HG03139 (cell line): ENCODE measurements around the gene GGTLC1.
"Not testable (repeated sequence)": the region's sequence is repeated elsewhere in the genome, so short reads cannot be mapped to it uniquely, and the experiment has no call there.

Source experiments
- ATAC-seq: cut with Tn5 transposase; IDR thresholded peaks from one replicate; pipeline ENCODE4 v1.9.1; 2021; ENCODE audit not compliant: unreplicated experiment

The GGTLC1 gene

GRCh38 chr20:23995291-23995690, 6.7 kb upstream of the GGTLC1 start:
- ATAC-seq = not testable (repeated sequence)

GRCh38 chr20:23994001-23994633, 5.5 kb upstream of the GGTLC1 start:
- not testable (repeated sequence) for ATAC-seq

GRCh38 chr20:23993440-23993839, 4.9 kb upstream of the GGTLC1 start:
- not testable (repeated sequence) for ATAC-seq

GRCh38 chr20:23990296-23990695, 1.7 kb upstream of the GGTLC1 start:
- ATAC-seq = not testable (repeated sequence)

- ATAC-seq = not testable (repeated sequence)
Measured at GRCh38 chr20:23988966-23989365, 387 bp upstream of the GGTLC1 start.

GRCh38 chr20:23986716-23987115, 1.9 kb downstream of the GGTLC1 start:
- ATAC-seq = not testable (repeated sequence)

- ATAC-seq = not testable (repeated sequence)
Measured at GRCh38 chr20:23986310-23986709, 2.3 kb downstream of the GGTLC1 start.

- not testable (repeated sequence) for ATAC-seq
Measured at GRCh38 chr20:23985790-23986225, 2.8 kb downstream of the GGTLC1 start.

GRCh38 chr20:23985066-23985789, 3.4 kb downstream of the GGTLC1 start:
- ATAC-seq = not testable (repeated sequence)

GRCh38 chr20:23984476-23985023, 4.0 kb downstream of the GGTLC1 start:
- ATAC-seq = not testable (repeated sequence)

- not testable (repeated sequence) for ATAC-seq
Measured at GRCh38 chr20:23982112-23983018, 6.2 kb downstream of the GGTLC1 start.

GRCh38 chr20:23981526-23981925, 7.1 kb downstream of the GGTLC1 start:
- not testable (repeated sequence) for ATAC-seq

- not testable (repeated sequence) for ATAC-seq
Measured at GRCh38 chr20:23981014-23981413, 7.6 kb downstream of the GGTLC1 start.

- ATAC-seq = not testable (repeated sequence)
Measured at GRCh38 chr20:23979899-23980811, 8.4 kb downstream of the GGTLC1 start.

GRCh38 chr20:23979380-23979779, 9.2 kb downstream of the GGTLC1 start:
- not testable (repeated sequence) for ATAC-seq

GRCh38 chr20:23978457-23978856, 10.1 kb downstream of the GGTLC1 start:
- not testable (repeated sequence) for ATAC-seq

- ATAC-seq = no peak
Measured at GRCh38 chr20:23974966-23975365, 13.6 kb downstream of the GGTLC1 start.

GRCh38 chr20:23971310-23971709, 17.3 kb downstream of the GGTLC1 start:
- ATAC-seq = no peak

- ATAC-seq = no peak
Measured at GRCh38 chr20:23970049-23970448, 18.5 kb downstream of the GGTLC1 start.

GRCh38 chr20:23967616-23967979, 21.0 kb downstream of the GGTLC1 start:
- ATAC-seq = no peak
